ENCODE data around the gene ANKRD11. TPM values are rescaled to one million over a fixed set of nuclear protein-coding genes. Genes with fewer than 3 reads are reported as not detected.

Gene ANKRD11
- polyA plus RNA-seq, 3 donors: 3.2 to 62.4 (median 5.4) TPM

DNA sequence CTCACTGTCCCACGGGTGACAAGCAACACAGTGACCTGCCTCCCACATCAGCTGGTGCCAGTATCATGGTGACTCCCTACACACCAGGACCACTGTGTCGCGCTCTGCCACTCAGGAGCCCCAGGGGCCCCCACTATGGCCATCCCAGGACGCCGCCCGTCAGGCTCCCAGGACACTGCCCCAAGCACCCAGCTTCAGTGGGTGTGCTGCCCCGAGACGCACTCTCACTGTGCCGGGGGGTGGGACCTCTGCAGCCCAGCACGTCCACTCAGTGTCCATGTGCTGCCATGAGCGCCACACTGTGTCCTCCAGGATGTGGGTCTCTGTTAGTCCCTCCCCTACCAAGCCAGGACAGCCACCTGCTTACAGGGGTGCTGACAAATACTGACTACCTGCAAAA lies 152.4 kb downstream of the ANKRD11 start:
- no peak overlapping the region for H3K4me3 ChIP-seq (replicated peaks in 1 of 3; ENCODE audit: low read depth in 2 of 3, low read length in 3 of 3)
- no peaks in the 10 kb centered on the region for H3K9me3 ChIP-seq (replicated peaks in 1 of 2; ENCODE audit: control insufficient read depth in 1 of 2, insufficient read depth in 1 of 2, low read length in 2 of 2)
- H3K4me2 ChIP-seq (replicated peaks; ENCODE audit: extremely low read depth, low read length, poor library complexity, severe bottlenecking): no peak overlapping the region
- Mint-ChIP-seq H3K4me1 (peaks cover 34% of the 10 kb centered on the region), H3K36me3 (peaks cover 0 to 10% of the 10 kb centered on the region in 2 donors), H3K4me3 (no peak overlapping the region), H3K9me3 (no peaks in the 10 kb centered on the region), H3K27ac (peak overlapping the region in 2 of 7 donors; percentile 35 to 46), H3K27me3 (ENCODE audit: low read depth in 3 of 3) (no peaks in the 10 kb centered on the region)
- 97% methylated on average over 11 of the region's 11 CpGs for WGBS (ENCODE audit: insufficient coverage)
- DNase-seq: no peak
- H3K9ac ChIP-seq (ENCODE audit: insufficient read depth, low read length, poor library complexity, severe bottlenecking): no peak overlapping the region
- no peak overlapping the region for H2AFZ ChIP-seq (ENCODE audit: insufficient read depth, low read depth, low read length, poor library complexity, severe bottlenecking)
- H3K27ac ChIP-seq (ENCODE audit: low read depth in 1 of 2, low read length in 2 of 2): no peak overlapping the region
- H4K20me1 ChIP-seq (ENCODE audit: insufficient read depth, low read length): peaks cover 100% of the 10 kb centered on the region
- TF ChIP-seq, protein P1, sequence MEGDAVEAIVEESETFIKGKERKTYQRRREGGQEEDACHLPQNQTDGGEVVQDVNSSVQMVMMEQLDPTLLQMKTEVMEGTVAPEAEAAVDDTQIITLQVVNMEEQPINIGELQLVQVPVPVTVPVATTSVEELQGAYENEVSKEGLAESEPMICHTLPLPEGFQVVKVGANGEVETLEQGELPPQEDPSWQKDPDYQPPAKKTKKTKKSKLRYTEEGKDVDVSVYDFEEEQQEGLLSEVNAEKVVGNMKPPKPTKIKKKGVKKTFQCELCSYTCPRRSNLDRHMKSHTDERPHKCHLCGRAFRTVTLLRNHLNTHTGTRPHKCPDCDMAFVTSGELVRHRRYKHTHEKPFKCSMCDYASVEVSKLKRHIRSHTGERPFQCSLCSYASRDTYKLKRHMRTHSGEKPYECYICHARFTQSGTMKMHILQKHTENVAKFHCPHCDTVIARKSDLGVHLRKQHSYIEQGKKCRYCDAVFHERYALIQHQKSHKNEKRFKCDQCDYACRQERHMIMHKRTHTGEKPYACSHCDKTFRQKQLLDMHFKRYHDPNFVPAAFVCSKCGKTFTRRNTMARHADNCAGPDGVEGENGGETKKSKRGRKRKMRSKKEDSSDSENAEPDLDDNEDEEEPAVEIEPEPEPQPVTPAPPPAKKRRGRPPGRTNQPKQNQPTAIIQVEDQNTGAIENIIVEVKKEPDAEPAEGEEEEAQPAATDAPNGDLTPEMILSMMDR (IDR thresholded peaks at IDR 0.05): no peak
- intact Hi-C loops (cut with micrococcal nuclease): no loop called here
- H3K79me2 ChIP-seq (ENCODE audit: insufficient read depth, low read length): peaks cover 100% of the 10 kb centered on the region
- H3K4me1 ChIP-seq (ENCODE audit: control insufficient read depth in 1 of 2, insufficient read depth in 2 of 2, low read length in 2 of 2): peaks cover 16% of the 10 kb centered on the region in 2 donors
- H3K36me3 ChIP-seq (replicated peaks in 1 of 2; ENCODE audit: control insufficient read depth in 1 of 2, insufficient read depth in 2 of 2, low read length in 2 of 2): peaks cover 0 to 3% of the 10 kb centered on the region in 2 donors
- no peaks in the 10 kb centered on the region for H3K27me3 ChIP-seq (ENCODE audit: control insufficient read depth in 2 of 2, insufficient read depth in 2 of 2, low read length in 2 of 2)

DNA sequence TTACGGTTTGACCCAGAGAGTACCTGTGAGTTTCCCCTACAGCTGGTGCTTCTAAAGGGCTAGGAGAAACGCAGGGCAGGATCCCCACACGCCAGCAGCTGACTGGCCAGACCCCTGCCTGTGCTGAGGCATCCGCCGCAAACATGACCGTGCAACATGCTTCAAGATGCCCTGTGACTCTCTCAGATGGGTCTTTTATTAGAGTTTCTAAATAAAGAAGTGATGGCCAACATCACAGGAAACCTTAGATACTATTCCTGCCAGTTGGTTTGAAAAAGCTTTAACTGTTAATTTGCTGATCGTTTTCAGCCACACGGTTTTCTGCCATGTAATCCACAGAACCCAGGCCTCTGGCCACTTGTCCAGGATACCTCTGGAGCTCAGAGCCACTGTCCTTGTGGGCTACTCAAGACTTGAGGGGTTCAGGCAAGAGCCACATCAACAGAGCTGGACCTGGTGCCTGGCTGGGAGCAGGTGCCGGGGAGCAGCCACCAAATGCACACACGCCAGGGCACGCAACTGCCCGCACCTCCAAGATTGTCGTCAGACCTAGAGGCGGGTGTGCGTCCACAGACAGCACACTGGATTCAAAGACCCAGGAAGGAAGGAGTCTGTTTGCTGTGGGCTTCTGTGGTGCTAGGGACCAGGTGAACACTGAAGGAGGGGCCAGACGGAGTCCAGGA lies 154.4 kb downstream of the ANKRD11 start:
- peak overlapping the region in 5 of 7 donors; percentile 6 to 70 (median 48) for H3K27ac Mint-ChIP-seq
- Histone ChIP-seq H3K27me3 (ENCODE audit: control insufficient read depth in 2 of 2, insufficient read depth in 2 of 2, low read length in 2 of 2) (no peaks in the 10 kb centered on the region), H3K27ac (ENCODE audit: low read depth in 1 of 2, low read length in 2 of 2) (peak overlapping the region in 1 of 2 donors; percentile 62), H3K36me3 (replicated peaks in 1 of 2; ENCODE audit: control insufficient read depth in 1 of 2, insufficient read depth in 2 of 2, low read length in 2 of 2) (no peaks in the 10 kb centered on the region), H4K20me1 (ENCODE audit: insufficient read depth, low read length) (peaks cover 100% of the 10 kb centered on the region), H3K9me3 (replicated peaks in 1 of 2; ENCODE audit: control insufficient read depth in 1 of 2, insufficient read depth in 1 of 2, low read length in 2 of 2) (no peaks in the 10 kb centered on the region), H2AFZ (ENCODE audit: insufficient read depth, low read depth, low read length, poor library complexity, severe bottlenecking) (no peak overlapping the region), H3K4me3 (replicated peaks in 1 of 3; ENCODE audit: low read depth in 2 of 3, low read length in 3 of 3) (no peak overlapping the region), H3K9ac (ENCODE audit: insufficient read depth, low read length, poor library complexity, severe bottlenecking) (no peak overlapping the region), H3K4me2 (replicated peaks; ENCODE audit: extremely low read depth, low read length, poor library complexity, severe bottlenecking) (no peak overlapping the region), H3K4me1 (ENCODE audit: control insufficient read depth in 1 of 2, insufficient read depth in 2 of 2, low read length in 2 of 2) (peaks cover 20 to 24% of the 10 kb centered on the region in 2 donors), H3K79me2 (ENCODE audit: insufficient read depth, low read length) (peaks cover 100% of the 10 kb centered on the region)
- H3K4me1 Mint-ChIP-seq: peaks cover 40% of the 10 kb centered on the region
- no peaks in the 10 kb centered on the region for H3K27me3 Mint-ChIP-seq (ENCODE audit: low read depth in 3 of 3)
- TF ChIP-seq, protein P1 (IDR thresholded peaks at IDR 0.05): no peak
- H3K36me3 Mint-ChIP-seq: peaks cover 0 to 5% of the 10 kb centered on the region in 2 donors
- no peak for DNase-seq
- H3K9me3 Mint-ChIP-seq: no peaks in the 10 kb centered on the region
- intact Hi-C loops (cut with micrococcal nuclease): no loop called here
- 69% methylated on average over 14 of the region's 16 CpGs for WGBS (ENCODE audit: insufficient coverage)
- no peak overlapping the region for H3K4me3 Mint-ChIP-seq

Data from CD14-positive monocyte (primary cell).